ENCODE results near the gene PROSER2.

PROSER2 gene

DNA sequence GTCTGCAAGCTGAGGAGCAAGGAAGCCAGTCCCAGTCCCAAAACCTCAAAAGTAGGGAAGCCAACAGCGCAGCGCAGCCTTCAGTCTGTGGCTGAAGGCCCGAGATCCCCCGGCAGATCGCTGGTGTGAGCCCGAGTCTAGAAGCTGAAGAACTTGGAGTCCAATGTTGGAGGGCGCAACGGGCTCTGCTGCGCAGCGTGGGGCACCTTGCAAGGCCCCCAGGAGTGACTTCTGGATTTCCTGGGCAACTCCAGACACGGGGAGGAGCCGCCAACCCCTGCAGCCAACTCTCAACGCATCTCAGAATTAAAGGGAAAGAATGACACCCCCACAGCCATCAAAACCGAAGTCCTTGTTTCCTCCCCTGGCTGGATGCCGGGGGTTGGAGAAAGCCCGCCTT is 18.8 kb upstream of the PROSER2 start:
- DNase-seq = no peak

DNA sequence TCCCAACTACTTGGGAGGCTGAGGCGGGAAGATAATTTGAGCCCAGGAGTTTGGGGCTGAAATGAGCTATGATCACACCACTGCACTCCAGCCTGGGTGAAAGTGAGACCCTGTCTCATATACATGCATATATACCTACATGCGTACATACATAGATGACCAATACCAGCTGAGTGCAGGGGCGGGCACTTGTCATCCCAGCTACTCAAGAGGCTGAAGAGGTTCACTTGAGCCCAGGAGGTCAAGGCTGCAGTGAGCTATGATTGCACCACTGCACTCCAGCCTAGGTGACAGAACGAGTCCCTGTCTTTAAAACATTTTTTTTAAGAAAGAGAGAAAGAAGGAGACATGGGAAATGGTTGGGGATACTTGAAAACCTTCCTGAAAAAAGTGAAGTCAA is 17.4 kb upstream of the PROSER2 start:
- DNase-seq = no peak

DNA sequence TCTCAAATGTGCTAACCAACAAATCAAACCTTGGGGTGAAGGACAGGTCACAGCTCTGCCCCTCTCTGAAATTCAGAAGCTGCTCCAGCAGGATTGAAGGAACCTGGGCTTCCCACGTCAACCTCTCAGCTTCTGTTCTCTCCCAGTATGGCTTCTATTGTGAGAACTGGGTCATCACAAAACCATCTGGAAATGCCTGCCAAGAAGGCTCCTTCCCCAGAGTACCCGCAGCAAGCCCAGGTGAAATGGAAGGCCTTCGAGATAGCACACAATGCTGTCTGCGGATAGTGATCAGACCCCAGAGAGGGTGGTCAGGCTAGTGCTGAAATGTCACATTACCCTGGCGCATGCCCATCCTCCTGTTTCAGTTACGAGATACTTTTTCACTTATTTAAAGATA is 16.4 kb upstream of the PROSER2 start:
- DNase-seq = no peak

DNA sequence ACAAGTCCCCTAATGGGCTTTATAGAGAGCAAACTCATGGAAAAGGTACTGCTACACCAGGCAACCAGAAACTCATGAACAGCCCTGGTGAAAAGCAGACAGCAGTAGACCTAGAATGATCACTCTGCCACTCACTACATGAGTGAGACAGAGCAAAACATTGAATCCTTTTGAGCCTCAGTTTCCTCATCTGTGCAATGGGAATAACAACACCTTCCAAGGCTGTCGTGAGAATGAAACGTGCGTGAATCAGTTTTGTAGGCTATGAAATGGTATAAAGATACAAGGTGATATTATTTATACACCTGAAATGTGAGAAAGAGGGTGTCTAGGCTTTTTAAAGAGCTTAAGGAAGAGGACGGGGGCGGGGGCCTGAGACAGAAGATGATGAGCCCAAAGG is 14.3 kb upstream of the PROSER2 start:
- DNase-seq = no peak

DNA sequence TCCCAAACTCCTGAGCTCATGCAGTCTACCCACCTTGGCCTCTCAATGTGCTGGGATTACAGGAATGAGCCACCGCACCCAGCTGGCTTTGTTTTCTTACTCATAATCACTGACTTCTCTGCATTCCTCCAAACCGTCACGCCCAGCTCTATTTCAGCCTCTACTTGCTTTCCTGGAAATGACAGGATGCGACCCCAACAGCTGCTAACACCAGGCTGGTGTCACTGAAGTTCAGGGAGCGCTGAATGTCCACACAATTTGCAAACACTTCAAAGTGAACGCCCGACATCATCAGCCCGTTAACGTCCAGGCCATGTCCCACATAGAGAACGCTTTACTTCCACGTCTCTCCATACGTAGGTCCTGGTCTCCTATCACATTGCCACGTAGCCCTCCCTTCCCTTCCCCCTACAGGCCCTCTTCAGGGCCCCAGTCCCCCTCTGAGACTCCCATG is 12.8 kb upstream of the PROSER2 start:
- DNase-seq = no peak

DNA sequence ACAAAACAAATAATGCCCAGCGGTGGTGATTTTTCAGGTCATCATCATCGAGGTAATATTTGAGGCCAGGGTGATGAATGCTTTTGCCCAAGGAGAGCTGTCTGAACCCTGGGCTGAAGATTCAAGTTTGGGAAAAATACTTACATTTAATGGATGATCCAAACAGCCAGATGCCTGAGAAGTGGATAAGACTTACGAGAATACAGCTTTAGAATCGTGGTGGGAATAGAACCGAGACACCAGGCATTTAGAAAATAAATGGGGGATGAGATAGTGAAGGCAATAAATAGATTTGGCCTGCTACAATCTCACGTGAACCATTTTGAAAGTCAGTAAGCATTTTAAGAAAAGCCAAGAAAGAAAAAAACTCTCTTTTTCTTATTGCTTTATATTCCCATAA is 12.2 kb upstream of the PROSER2 start:
- no peak for DNase-seq

DNA sequence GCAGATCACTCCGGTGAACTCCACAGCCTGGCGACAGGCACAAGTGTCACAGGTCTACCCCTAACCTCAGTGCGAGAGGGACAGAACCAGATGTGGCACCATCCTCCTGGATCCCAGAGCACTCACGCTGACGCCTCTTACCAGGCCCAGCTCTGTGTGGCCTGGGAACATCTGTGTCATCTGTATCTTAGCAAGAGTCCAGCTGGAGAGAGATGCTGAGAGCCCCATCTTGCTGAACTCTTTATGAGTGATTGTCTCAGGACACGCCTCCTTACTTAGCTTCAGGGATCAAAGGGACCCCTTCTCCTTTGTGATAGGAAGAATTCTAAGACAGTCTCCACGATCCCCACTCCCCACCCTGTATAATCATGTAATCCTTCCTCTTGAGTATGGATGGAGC is 10.0 kb upstream of the PROSER2 start:
- DNase-seq = no peak

DNA sequence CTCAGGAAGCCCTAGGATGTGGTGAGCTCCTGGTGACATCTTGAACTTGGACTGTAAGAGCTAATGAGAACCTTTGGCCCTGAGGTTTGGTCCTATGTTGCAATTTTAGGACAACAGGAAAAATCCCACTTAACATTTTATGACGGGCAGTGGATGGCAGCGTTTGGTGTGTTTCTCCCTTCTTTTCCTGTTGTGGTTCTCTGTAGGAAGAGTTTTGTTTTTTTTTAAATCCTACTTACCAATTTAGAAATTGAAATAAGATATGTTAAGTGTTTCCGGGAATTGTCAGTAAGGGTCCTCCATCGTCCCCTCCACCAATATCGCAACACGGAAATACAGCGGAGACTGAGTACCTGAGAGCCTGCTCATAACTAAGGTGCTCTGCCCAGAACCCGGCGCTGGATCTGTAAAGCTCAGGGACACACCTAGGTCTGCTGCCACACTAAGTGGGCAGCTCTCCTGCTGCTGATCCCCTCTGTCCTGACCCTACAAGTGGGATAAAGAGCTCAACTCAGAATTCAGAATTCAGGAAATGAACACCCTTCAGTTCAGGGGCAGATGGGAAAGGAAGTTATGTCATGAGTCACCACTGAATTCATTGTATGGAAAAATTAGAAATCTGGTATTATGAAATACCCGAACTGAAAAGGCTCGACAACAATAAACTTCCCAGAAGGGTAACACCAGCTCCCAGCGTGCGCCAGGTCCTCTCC is 9.1 kb upstream of the PROSER2 start:
- no peak for DNase-seq

DNA sequence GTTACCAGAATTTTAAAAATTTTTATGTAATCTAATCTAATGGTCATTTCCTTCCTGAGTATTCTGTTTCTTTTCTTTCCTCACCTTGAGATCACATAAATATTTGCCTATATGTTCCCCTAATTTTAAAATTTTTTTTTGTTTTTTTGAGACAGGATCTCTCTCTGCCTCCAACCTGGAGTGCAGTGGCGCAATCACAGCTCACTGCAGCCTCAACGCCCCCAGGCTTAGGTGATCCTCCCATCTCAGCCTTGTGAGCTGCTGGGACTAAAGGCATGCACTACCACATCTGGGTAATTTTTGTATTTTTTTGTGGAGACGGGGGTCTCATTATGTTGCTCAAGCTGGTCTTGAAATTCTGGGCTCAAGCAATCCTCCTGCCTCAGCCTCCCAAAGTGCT is 4.1 kb upstream of the PROSER2 start:
- no peak for DNase-seq

DNA sequence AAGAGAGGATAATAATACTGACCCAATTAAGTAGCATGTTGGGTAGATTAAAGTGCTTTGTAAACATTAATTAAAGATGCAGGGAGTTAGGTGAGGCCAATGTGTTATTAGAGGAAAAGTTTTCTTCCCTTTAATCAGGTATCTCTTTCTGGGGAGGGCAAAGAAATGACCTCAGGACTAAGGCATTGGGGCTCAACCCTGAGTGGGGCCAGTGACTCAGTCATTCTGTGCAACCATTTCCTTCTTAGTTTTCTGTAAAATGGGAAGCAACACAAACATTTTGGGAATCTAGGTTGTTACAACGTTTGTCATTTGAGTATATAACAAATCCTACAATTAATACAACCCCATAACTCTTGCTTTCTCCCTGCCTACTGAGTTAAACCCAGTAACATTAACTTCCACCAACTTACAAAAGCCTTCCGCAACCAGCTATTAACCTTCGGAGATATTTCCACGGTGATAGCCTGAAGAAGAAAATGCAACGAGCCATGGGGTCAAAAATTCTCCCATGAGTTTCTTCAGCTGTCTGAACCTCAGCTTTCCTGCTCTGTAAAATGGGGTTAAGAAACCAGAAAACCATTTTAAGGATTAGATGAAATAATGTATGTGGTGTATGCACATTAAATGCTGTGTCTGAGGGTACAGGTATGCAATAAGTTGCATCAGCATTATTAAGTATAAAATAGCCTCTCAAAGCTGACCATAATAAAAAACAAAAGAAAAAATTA is 965 bp upstream of the PROSER2 start:
- no peak for DNase-seq

DNA sequence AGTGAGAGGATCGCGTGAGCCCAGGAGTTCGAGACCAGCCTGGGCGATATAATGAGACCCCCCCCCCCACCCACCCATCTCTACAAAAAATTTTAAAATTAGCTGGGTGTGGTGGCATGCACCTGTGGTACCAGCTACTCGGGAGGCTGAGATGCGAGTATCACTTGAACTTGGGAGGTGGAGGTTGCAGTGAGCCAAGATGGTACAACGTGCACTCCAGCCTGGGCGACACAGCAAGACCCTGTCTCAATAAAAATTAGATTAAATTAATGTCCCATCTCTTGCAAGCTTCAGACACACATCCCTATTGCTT is 391 bp upstream of the PROSER2 start:
- DNase-seq = no peak

DNA sequence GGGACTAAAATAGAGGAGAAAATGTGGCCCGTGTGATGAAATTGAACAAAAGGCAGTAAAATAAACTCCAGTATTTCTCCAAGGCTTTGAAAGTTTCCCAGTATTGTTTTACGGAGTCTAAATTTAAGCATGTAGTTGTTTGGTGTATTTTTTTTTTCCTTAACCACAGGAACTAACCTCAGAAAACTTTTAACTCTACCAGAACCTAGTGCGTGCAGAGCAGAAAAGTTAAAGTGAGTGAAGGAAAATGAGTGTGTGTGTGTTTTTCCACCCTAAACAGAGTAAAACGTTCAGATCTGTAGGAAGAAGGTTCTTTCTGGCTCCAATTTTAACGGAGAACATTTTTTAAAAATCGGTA is 812 bp downstream of the PROSER2 start:
- no peak for DNase-seq

DNA sequence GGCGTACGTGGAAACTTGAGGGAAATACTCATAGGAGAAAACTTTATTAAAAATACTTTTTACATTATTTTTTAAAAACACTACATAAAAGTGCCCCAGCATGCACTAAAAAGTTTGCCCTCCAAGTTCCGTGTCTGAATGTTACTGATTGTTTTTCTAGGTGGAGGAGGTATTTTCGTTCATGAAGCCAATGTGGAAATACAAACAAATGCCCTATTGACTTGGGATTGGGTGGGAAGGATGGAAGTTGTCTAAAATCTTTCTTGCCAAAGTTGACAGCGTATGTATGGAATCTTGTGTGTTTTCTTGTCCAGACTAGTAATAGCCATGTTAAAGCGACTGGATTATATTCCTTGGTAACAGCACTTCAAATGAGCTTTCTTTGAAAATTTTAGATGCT is 1.2 kb downstream of the PROSER2 start:
- DNase-seq = no peak

DNA sequence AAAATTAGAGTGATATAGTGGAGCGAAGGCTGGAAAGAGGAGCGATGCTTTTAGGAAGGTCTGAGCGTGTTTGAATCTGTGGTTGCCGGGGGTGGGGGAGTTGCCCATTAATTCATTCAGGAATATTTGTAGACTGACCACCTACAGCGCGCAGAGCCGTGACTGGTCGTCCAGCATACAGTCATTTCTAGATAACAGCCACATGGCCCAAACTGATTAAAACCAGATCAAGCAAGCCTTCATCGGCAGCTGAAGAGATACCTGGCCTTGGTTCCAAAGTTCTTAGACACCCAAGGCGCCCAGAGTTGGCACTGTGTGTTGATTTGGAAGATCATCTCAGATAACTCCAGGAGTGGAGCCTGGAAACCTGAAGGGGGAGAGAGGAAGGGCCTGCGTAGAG is 1.7 kb downstream of the PROSER2 start:
- DNase-seq = no peak

DNA sequence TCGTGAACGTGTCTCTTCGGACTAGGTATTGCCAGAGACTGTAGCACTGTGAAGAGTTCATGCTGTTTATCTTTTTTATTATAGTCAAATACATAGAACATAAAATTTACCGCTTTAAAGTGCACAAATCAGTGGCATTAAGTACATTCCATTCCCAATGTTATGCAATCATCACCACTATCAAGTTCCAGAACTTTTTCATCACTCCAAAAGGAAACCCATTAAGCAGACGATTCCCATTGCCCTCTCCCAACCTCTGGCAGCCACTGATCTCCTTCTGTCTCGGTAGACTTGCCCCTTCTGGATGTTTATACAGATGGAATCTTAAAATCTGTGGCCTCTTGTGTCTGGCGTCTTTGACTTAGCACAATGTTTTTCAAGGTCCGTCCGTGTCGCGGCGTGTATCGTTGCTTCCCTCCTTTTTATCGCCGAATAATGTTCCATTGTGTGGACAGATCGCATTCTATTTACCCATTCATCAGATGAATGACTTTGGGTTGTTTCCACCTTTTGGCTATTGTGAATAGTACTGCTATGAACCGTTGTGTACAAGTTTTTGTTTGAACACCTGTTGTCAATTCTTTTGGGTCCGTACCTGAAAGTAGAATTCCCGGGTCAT is 2.7 kb downstream of the PROSER2 start:
- no peak for DNase-seq

DNA sequence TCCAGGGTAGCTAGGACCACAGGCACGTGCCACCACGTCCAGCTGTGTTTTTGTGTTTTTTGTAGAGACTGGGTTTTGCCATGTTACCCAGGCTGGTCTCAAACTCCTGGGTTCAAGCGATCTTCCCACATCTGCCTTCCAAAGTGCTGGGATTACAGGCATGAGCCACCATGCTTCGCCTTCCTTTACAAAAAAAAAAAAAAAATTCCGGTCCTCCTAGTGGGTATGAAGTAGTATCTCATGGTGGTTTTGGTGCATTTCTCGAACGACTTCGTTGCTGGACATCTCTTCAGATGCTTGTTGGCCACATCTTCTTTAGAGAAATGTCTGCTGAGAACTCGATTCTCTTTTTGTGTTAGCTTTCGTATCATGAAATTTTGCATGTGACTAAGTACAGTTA is 3.9 kb downstream of the PROSER2 start:
- no peak for DNase-seq

DNA sequence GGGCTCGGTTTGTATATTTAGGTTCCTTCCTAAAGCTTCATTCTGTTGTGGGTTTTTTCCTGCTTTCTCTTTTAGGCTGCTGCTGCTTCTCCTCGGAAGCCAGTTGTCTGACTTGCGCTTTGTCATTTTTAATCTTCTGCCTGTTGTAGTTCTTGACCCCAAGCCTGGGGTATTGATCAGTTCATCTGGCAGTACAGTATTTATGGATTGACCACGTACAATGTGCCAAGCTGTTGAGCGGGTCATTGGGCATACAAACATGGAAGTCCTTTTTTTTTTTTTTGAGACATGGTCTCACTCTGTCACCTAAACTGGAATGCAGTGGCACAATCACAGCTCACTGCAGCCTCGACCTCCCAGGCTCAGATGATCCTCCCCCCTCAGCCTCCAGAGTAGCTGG is 4.3 kb downstream of the PROSER2 start:
- no peak for DNase-seq

DNA sequence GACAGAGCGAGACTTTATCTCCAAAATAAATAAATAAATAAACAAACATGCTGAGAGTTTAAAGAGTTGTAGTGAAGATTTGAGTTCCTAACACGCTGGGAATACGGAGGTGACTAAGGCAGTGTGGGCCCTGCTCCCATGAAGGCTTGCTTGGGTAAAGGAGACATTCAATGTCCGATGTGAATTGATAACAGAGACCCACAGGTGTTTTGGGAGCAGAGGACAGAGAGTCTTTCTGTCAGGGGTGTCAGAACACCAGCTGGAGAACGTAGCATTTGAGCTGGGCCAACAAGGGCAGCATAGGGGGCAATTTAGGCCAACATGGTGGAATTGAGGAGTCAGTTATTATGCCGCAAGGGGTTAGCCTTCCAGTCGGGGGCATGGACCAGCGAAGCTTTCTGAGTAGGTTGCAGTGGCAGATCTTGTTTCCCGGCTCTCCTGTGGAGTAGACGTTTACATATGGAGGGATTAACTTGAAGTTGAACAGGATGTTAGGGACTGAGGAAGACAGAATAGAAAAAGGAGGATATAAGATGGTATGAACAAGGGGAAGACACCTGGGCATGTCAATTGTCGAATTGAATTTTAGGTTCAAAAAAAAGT is 5.6 kb downstream of the PROSER2 start:
- DNase-seq = no peak

DNA sequence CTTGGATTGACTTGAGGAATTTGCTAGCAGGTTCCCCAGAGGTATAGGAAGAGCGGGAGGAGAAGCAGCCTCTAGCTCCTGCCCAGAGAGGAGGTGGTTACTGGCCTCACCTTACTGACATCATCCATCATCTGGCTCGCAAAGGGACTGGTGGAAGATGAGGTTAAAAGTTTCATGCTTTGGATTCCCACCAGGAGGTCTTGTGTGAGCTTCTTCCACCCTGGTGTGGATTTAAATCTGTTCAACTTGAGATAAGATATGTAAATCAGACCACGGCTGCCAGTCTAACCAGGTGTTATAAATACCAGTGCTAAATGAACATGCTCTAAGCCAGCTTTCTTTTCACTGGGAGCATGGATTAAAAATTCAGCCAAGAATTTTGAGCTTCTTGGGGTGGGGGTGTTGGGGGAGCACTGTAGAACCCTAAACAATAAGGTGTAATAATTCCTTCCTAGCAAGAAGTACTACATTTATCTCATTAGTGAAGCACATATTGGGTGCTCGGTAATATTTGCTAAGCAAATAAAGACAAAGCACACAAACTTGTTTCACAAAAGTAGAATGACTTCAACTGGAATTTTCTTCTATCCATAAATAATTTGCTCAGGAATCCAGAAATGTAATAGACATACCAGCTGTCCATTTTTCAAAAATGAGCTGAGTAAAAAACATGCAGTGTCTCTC is 7.8 kb downstream of the PROSER2 start:
- no peak for DNase-seq

DNA sequence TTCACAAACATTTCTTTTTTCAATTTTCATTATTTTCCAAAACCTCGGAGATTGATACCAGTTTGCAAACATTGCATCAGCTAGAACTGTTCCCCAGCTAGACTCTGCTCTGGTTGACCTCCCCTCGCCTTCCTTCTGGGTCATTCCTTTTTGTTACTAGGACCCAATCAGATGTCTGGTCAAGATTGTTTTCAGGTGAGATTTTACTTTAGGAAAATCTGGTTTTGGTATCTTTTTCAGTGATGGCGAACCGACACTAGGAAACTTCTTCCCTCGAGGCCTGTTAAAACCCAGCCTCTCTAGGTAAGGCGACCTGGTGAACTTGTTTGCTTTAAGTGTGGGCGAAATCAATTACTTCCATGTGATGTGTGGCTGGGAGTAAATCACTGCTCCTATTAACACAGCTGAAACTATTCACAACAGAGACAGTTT is 8.4 kb downstream of the PROSER2 start:
- no peak for DNase-seq

DNA sequence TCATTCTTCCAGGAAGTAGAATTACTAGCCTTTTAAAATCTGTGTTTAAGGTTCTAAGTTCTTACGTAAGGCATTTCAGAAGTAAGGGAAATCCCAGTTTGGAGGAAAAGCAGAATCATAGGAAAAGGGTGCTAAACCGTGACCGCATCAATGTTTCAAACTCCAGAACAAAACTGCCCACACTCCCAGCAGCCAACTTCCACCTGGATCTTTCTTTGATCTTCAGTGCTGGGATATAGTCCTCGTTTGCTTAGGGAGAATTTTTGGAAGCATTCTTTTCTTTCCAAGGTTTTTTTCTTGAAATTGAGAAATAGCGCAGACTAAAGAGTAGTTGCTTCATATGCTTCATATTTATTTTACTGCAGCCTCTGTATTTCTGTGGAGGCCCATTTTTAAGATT is 8.9 kb downstream of the PROSER2 start:
- no peak for DNase-seq

DNA sequence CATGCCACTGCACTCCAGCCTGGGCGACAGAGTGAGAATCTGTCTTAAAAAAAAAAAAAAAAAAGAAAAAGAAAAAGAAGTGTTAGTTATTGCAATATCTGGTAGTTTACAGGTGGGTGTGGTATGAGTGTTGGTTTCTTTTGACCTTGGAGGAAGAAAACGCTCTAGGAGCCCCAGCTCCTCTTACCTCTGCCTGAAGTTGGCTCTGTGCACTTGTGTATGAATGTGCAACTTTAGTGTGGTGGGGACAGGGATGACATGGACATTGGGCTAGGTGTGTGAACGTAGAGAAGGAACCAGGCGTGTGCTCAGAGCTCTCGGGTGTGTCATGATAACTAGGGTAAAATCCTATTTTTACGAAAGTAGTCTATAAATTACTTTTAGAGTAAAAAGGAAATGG is 11.9 kb downstream of the PROSER2 start:
- DNase-seq = no peak

DNA sequence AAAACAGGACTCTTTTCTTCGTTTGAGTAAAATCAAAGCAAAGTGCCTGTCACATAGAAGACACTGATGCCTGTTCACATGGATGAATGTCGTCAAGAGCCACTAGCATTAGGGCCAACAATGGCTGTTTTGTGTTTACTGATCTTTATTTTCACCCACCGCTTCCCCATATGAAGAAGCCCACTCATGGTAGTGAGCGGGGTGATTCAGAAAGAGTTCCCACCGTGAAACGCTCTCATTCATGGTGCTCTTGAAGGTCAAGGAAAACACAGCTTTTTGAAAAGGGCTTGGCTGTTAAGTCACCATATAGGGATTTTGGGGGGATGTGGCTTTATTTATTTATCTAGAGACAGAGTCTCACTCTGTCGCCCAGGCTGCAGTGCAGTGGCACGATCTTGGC is 12.5 kb downstream of the PROSER2 start:
- DNase-seq = no peak

All from NCI-H187 (cell line).